Measurements from ENCODE around the gene TUBB3. TPM values are rescaled to one million over a fixed set of nuclear protein-coding genes. Genes with fewer than 3 reads are reported as not detected.
"Not testable (repeated sequence)": the region's sequence is repeated elsewhere in the genome, so short reads cannot be mapped to it uniquely, and the experiment has no call there.

TUBB3 gene
- total RNA-seq, 2 donors from 2014 or later: 0.52 to 0.96 TPM

DNA sequence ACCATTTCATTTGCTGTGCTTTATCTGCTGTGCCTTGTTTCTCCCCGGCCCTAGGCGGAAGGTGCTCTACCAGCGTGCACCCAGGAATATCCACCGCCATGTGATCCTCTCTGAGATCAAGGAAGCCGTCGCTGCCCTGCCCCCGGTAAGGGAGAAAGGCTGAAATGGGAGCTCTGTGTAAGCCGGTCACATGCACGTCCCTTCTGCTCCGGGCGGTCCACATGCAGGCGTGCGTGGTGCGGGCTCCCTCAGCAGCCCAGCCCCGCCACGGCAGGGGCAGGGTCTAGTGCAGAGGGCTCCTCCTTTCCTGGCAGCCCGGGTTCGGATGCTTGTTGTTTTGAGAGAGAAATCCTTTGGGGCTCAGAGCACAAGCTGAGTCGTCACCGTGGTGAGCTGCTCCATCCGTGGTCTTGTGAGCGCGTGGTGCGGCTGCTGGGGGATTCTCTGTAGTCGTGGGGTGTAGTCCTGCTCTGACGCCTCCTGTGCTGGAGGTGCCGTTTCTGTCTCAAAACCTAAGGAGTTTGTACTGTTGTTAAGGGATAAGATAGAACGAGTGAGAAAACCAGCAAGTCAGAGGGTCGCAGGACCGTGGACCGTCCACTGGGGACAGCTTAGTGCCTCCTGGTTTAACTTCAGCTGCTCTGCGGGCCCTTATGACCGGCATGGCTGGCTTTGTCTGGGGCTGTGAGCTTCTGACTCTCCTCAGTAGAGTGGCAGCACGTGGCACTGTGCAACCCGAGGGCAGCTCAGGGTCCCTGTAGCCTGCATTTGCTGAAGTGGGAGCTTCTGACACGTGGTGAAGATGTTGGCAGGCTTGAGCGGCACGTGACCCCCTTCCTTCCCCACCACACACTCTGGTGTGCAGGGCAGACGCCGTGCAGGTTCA lies 16.8 kb upstream of the TUBB3 start:
- ATAC-seq (peak; percentile 6), DNase-seq (no peak)
- peak overlapping the region; percentile 49 for H3K27ac Mint-ChIP-seq
- peak overlapping the region; percentile 53 for H3K4me3 Mint-ChIP-seq
- no peaks in the 10 kb centered on the region for H3K4me1 Mint-ChIP-seq
- H3K27me3 Mint-ChIP-seq: no peaks in the 10 kb centered on the region
- H3K9me3 ChIP-seq (ENCODE audit: control insufficient read depth, low read length, poor library complexity, severe bottlenecking): no peaks in the 10 kb centered on the region
- H3K36me3 Mint-ChIP-seq (ENCODE audit: low read depth): no peaks in the 10 kb centered on the region

DNA sequence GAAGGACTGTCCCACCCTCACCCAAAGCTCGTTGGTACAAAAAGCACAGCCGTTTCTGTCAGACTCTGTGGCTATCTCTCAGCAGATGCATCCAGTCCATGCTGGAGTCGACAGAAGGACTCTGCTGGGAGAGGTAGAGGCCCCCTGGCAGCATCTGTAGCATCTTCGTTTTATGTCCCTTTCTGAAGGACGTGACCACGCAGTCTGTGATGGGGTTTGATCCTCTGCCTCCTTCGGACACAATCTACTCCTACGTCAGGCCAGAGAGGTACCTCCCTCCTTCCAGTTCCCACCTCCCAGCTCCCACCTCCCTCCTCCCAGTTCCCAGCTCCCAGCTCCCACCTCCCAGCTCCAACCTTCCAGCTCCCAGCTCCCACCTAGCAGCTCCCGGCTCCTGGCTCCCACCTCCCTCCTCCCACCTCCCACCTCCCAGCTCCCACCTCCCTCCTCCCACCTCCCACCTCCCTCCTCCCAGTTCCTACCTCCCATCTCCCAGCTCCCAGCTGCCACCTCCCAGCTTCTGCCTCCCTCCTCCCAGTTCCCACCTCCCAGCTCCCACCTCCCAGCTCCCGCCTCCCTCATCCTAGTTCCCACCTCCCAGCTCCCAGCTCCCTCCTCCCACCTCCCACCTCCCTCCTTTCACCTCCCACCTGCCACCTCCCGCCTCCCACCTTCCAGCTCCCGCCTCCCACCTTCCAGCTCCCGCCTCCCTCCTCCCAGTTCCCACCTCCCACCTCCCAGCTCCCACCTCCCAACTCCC lies 15.9 kb upstream of the TUBB3 start:
- DNase-seq (no peak), ATAC-seq (no peak)
- Mint-ChIP-seq H3K27ac (peak overlapping the region; percentile 49), H3K4me3 (no peak overlapping the region), H3K36me3 (ENCODE audit: low read depth) (no peaks in the 10 kb centered on the region), H3K4me1 (peaks cover 3% of the 10 kb centered on the region), H3K27me3 (no peaks in the 10 kb centered on the region)
- H3K9me3 ChIP-seq (ENCODE audit: control insufficient read depth, low read length, poor library complexity, severe bottlenecking): no peaks in the 10 kb centered on the region

DNA sequence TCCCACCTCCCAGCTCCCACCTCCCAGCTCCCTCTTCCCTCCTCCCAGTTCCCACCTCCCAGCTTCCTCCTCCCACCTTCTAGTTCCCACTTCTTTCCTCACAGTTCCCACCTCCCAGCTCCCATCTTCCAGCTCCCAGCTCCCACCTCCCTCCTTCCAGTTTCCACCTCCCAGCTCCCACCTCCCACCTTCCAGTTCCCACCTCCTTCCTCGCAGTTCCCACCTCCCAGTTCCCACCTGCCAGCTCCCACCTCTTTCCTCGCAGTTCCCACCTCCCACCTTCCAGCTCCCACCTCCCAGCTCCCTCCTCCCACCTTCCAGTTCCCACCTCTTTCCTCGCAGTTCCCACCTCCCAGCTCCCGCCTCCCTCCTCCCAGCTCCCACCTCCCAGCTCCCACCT lies 14.9 kb upstream of the TUBB3 start:
- H3K4me1 Mint-ChIP-seq: peaks cover 3% of the 10 kb centered on the region
- DNase-seq (no peak), ATAC-seq (no peak)
- no peak overlapping the region for H3K4me3 Mint-ChIP-seq
- no peaks in the 10 kb centered on the region for H3K27me3 Mint-ChIP-seq
- no peak overlapping the region for H3K27ac Mint-ChIP-seq
- H3K9me3 ChIP-seq (ENCODE audit: control insufficient read depth, low read length, poor library complexity, severe bottlenecking): no peaks in the 10 kb centered on the region
- no peaks in the 10 kb centered on the region for H3K36me3 Mint-ChIP-seq (ENCODE audit: low read depth)

DNA sequence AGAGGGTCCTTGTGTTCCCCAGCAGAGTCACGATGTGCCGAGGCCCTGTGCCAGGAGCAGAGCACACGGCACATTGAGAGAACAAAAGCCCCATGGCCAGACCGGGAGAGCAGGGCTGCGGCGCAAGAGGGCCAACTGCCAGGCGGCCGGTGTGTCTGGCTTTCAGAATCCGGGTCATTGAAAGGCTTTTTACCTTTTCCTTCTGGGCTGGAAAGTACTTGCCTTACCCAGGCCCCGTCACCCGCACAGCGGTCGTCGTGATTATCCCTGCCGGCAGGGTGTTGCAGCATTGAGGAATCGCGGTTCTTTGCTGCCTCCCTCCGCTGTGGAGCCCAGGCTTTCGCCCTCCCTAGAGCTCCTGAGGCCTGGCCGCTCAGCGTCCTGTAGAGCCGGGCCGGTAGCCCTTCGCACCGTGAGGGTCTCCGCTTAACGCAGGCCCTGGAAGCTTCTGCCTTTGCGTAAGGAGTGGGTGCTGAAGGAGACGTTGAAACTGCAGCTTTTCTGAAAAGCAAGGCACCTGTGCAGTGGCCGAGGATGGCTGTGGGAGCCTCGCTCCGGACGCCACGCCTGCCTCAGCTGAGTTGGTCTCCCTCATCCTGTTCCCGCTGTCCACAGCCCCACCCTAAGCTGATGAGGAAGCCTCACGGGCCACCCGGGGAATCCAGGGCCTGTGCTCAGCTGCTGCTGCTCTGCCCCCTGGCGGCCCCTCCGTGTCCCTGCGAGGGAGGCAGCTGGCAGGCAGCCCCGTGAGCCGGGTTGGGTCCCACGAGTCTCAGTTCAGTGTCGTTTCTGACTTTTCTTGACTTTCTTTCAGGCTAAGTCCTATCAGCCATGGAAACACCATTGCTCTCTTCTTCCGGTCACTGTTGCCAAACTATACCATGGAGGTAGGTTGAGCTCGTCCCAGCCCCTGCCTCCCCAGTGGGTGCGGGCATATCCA lies 13.1 kb upstream of the TUBB3 start:
- no peaks in the 10 kb centered on the region for H3K9me3 ChIP-seq (ENCODE audit: control insufficient read depth, low read length, poor library complexity, severe bottlenecking)
- H3K27ac Mint-ChIP-seq: peak overlapping the region; percentile 69
- no peaks in the 10 kb centered on the region for H3K36me3 Mint-ChIP-seq (ENCODE audit: low read depth)
- H3K27me3 Mint-ChIP-seq: no peaks in the 10 kb centered on the region
- H3K4me1 Mint-ChIP-seq: peaks cover 3% of the 10 kb centered on the region
- no peak overlapping the region for H3K4me3 Mint-ChIP-seq
- DNase-seq (peak; percentile 48 to 65 (median 58)), ATAC-seq (peak; percentile 79)

DNA sequence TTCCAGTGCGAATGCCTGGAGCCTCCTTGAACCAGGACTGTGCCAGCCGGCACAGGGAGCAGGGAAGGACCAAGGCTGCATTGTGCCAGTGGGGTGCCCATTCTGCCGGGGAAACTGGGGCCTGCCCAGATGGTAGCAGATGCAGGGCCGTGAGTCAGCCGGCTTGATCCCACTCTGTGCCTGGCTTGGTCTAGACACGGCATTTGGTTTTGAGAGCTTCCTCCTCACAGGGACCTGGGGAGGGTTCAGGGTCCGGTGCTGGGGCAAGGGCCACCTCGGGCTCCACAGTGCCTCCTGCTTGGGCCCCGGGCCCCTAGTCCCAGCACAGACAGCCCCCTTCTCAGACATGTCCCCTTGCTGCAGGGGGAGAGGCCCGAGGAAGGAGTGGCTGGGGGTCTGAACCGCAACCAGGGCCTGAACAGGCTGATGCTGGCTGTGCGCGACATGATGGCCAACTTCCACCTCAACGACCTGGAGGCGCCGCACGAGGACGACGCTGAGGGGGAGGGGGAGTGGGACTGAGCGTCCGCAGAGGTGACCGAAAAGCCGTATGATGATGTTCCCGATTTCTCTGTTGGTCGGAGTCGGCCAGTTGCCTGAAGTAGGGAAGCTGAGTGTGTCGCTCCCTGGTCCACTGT lies 12.3 kb upstream of the TUBB3 start:
- DNase-seq (no peak), ATAC-seq (peak; percentile 10)
- no peaks in the 10 kb centered on the region for H3K9me3 ChIP-seq (ENCODE audit: control insufficient read depth, low read length, poor library complexity, severe bottlenecking)
- H3K27ac Mint-ChIP-seq: peak overlapping the region; percentile 69
- peaks cover 3% of the 10 kb centered on the region for H3K4me1 Mint-ChIP-seq
- no peaks in the 10 kb centered on the region for H3K27me3 Mint-ChIP-seq
- H3K36me3 Mint-ChIP-seq (ENCODE audit: low read depth): no peaks in the 10 kb centered on the region
- no peak overlapping the region for H3K4me3 Mint-ChIP-seq

DNA sequence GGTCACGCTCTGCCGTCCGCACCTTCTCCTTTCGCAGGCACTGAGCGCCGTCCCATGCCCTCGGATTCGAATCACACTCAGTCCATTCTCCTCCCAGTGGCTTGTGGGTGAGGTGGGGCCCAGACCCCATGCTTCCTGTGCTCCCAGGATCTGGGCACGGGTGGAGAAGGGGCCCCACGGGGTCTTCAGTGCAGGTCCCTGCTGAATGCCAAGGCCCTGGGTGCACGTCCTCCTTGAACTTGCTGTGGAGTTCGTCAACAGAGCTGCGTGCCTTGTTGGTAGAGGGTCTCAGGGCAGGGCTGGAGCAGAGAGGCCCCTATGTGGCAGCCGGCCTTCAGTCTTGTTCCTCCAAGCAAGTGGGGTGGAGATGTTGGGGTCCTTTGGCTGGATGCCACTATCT lies 11.8 kb upstream of the TUBB3 start:
- Mint-ChIP-seq H3K27me3 (no peaks in the 10 kb centered on the region), H3K36me3 (ENCODE audit: low read depth) (no peaks in the 10 kb centered on the region), H3K27ac (no peak overlapping the region), H3K4me3 (no peak overlapping the region), H3K4me1 (peaks cover 3% of the 10 kb centered on the region)
- DNase-seq: no peak
- H3K9me3 ChIP-seq (ENCODE audit: control insufficient read depth, low read length, poor library complexity, severe bottlenecking): no peaks in the 10 kb centered on the region
- no peak for ATAC-seq

DNA sequence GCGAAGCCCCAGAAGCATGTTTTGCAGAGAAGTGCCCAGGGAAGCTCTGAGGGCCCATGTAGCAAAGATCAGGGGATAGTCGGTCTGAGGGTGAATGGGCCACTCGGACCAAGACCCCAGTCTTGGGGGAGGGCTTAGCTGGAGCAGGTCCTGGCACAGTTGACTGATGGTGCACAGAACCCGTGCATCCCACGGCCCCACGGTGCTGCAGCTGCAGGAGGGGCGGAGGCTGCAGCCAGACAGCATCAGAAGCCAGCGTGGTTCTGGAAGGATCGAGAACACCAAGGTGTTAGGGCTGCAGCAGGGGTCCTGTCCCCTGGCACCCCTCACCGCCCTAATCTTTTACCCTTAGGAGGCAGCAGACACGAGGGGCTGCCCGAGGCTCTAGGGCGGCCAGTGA lies 11.0 kb upstream of the TUBB3 start:
- H3K4me3 Mint-ChIP-seq: no peak overlapping the region
- no peaks in the 10 kb centered on the region for H3K36me3 Mint-ChIP-seq (ENCODE audit: low read depth)

DNA sequence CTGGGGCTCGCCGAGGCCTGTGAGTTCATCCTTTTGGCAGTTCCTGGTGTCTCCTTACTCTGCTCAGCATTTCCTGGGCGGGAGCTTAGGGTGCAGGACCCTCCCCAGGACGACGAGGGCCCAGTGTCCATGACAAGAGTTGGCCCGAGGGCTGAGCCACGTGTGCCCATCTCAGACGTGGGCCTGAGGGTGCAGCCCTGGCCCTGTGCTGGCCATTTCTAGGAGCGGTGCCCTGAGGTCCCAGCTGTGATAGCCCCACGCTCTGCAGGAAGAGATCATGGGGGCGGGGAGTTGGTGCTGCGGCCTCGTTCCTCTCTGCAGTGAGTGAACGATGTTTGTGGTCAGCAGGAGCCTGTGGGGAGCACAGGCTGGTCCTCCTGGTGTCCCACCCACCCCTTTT lies 10.5 kb upstream of the TUBB3 start:
- no peak overlapping the region for H3K27ac Mint-ChIP-seq
- H3K27me3 Mint-ChIP-seq: no peaks in the 10 kb centered on the region
- H3K36me3 Mint-ChIP-seq (ENCODE audit: low read depth): no peaks in the 10 kb centered on the region
- DNase-seq: no peak
- no peak overlapping the region for H3K4me3 Mint-ChIP-seq
- no peaks in the 10 kb centered on the region for H3K9me3 ChIP-seq (ENCODE audit: control insufficient read depth, low read length, poor library complexity, severe bottlenecking)
- no peak for ATAC-seq
- peaks cover 3% of the 10 kb centered on the region for H3K4me1 Mint-ChIP-seq

More for the DNA sequence above, 11.0 kb upstream of the TUBB3 start:
- no peaks in the 10 kb centered on the region for H3K9me3 ChIP-seq (ENCODE audit: control insufficient read depth, low read length, poor library complexity, severe bottlenecking)
- DNase-seq (no peak), ATAC-seq (no peak)
- peaks cover 3% of the 10 kb centered on the region for H3K4me1 Mint-ChIP-seq
- no peak overlapping the region for H3K27ac Mint-ChIP-seq
- H3K27me3 Mint-ChIP-seq: no peaks in the 10 kb centered on the region

DNA sequence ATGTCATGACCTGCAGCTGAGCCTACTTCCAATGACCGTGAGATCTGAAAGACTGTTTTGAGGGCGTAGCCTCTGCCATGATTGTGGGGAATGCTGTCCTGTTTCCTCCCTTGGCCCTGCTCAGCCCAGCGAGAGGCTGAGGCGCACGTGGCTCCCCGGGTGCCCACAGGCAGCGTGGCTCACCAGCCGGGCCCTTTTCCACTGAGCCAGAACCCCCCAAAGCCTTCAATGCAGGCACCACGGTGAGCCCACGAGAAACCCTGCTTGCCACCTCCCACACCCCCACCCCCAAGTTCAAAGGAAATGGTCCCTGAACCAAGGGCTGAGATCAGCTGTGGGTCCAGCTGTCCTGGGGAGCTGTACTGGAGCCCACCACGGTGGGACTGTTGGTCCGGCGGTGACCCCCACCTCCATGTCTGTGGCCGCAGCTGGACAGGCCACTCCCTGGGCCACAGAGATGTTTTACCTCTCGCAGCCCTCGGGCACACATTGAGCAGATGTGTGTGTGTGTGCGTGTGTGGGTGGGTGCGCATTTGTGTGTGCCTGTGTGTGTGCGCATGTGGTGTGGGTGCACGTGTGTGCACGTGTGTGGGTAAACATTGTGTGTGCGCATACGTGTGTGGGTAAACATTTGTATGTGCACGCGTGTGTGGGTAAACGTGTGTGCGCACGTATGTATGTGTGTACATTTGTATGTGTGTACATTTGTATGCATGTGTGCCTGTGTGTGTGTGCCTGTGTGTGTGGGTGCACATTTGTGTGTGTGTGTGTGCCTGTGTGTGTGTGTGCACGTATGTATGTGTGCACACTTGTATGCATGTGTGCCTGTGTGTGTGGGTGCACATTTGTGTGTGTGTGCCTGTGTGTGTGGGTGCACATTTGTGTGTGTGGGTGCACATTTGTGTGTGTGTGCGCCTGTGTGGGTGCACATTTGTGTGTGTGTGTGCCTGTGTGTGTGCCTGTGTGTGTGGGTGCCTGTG lies 9.4 kb upstream of the TUBB3 start:
- ATAC-seq (no peak), DNase-seq (no peak)
- H3K36me3 Mint-ChIP-seq (ENCODE audit: low read depth): no peaks in the 10 kb centered on the region
- H3K27ac Mint-ChIP-seq: no peak overlapping the region
- H3K4me3 Mint-ChIP-seq: peak overlapping the region; percentile 7
- H3K27me3 Mint-ChIP-seq: no peaks in the 10 kb centered on the region
- H3K9me3 ChIP-seq (ENCODE audit: control insufficient read depth, low read length, poor library complexity, severe bottlenecking): no peaks in the 10 kb centered on the region
- H3K4me1 Mint-ChIP-seq: peaks cover 9% of the 10 kb centered on the region

DNA sequence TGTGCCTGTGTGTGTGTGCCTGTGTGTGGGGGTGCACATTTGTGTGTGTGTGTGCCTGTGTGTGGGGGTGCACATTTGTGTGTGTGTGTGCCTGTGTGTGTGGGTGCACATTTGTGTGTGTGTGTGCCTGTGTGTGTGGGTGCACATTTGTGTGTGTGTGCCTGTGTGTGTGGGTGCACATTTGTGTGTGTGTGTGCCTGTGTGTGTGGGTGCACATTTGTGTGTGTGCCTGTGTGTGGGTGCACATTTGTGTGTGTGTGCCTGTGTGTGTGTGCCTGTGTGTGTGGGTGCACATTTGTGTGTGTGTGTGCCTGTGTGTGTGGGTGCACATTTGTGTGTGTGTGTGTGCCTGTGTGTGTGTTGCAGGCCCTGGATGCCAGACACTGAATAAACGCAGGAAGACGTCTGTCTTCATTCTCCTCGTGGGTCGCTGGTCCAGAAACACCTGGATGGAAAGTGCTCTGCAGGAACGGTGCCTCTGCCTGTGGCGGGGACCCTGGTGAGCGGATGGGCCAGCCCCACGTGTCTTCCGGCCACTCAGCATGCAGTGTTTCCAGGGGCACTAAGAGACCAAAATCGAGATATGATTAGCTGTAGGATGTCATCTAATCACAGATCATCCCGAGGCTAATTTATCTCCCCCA lies 8.4 kb upstream of the TUBB3 start:
- Mint-ChIP-seq H3K4me1 (peaks cover 15% of the 10 kb centered on the region), H3K27ac (peak overlapping the region; percentile 49)
- not testable (repeated sequence) for H3K4me3 Mint-ChIP-seq; H3K36me3 Mint-ChIP-seq (ENCODE audit: low read depth); DNase-seq; H3K9me3 ChIP-seq (ENCODE audit: control insufficient read depth, low read length, poor library complexity, severe bottlenecking); H3K27me3 Mint-ChIP-seq; ATAC-seq

All from T-helper 17 cell (primary cell).